Neural cell (in vitro differentiated cells): Measurements from ENCODE around the gene ENPP1. TPM values are rescaled to one million over a fixed set of nuclear protein-coding genes. Genes with fewer than 3 reads are reported as not detected.

Experiments
- H2AFZ ChIP-seq: fragments of 200-600, 300-800 bp; sonication (generic), shearing (Covaris generic); 2 replicates; pipeline ENCODE4 v1.6.0; 2014; ENCODE audit warnings: low read depth, mild to moderate bottlenecking, antibody characterized with exemption, low read length, moderate library complexity
- H3F3A ChIP-seq: fragments of 200-600 bp; shearing (Covaris generic); 2 replicates; pipeline ENCODE4 v1.6.1; 2016; ENCODE audit warnings: mild to moderate bottlenecking, moderate library complexity, mixed read lengths, antibody characterized with exemption, low read length; ENCODE audit not compliant: insufficient read depth, poor library complexity, severe bottlenecking
- H3K27ac ChIP-seq: fragments of 200-600, 300-800 bp; sonication (generic), shearing (Covaris generic); 2 replicates; pipeline ENCODE4 v1.5.1; 2014; ENCODE audit warnings: mild to moderate bottlenecking, low read length, moderate library complexity
- H3K27me3 ChIP-seq: fragments of 300-800, 200-600 bp; sonication (generic), shearing (Covaris generic); 2 replicates; pipeline ENCODE4 v1.6.0; 2014; ENCODE audit warnings: mild to moderate bottlenecking, low read depth, low read length, moderate library complexity; ENCODE audit not compliant: insufficient read depth
- H3K36me3 ChIP-seq: fragments of 300-800, 200-600 bp; sonication (generic), shearing (Covaris generic); 2 replicates; pipeline ENCODE4 v1.5.1; 2014; ENCODE audit warnings: mild to moderate bottlenecking, antibody characterized with exemption, low read length, moderate library complexity; ENCODE audit not compliant: insufficient read depth
- H3K4me2 ChIP-seq: fragments of 300-800, 200-600 bp; sonication (generic), shearing (Covaris generic); 2 replicates; pipeline ENCODE4 v1.6.0; 2014; ENCODE audit warnings: mild to moderate bottlenecking, low read length
- H3K4me3 ChIP-seq: fragments of 300-800, 200-600 bp; sonication (generic), shearing (Covaris generic); 2 replicates; pipeline ENCODE4 v1.5.1; 2014; ENCODE audit warnings: mild to moderate bottlenecking, low read length, moderate library complexity
- H3K79me2 ChIP-seq: fragments of 200-600 bp; shearing (Covaris generic); replicated peaks from 2 replicates; pipeline ENCODE4 v1.6.0; 2014; ENCODE audit warnings: mild to moderate bottlenecking, low read length, moderate library complexity; ENCODE audit not compliant: insufficient read depth
- H3K9ac ChIP-seq: fragments of 300-800, 200-600 bp; sonication (generic), shearing (Covaris generic); 2 replicates; pipeline ENCODE4 v1.6.1; 2016; ENCODE audit warnings: mild to moderate bottlenecking, low read length, mixed read lengths
- H3K9me2 ChIP-seq: fragments of 200-600 bp; shearing (Covaris generic); 2 replicates; pipeline ENCODE4 v1.6.1; 2016; ENCODE audit warnings: mild to moderate bottlenecking, low read length, mixed read lengths; ENCODE audit not compliant: insufficient read depth
- H3K9me3 ChIP-seq: fragments of 200-600, 300-800 bp; sonication (generic), shearing (Covaris generic); 2 replicates; pipeline ENCODE4 v1.6.1; 2016; ENCODE audit warnings: mild to moderate bottlenecking, mixed run types, low read length, moderate library complexity, mixed read lengths
- H4K20me1 ChIP-seq: fragments of 200-600 bp; shearing (Covaris generic); 2 replicates; pipeline ENCODE4 v1.6.1; 2016; ENCODE audit warnings: mild to moderate bottlenecking, mixed run types; ENCODE audit not compliant: insufficient read depth
- CTCF ChIP-seq: fragments of 450-650 bp; IDR thresholded peaks from 2 replicates; pipeline ENCODE4 v1.5.1; 2014; ENCODE audit warnings: antibody characterized with exemption, mild to moderate bottlenecking, moderate library complexity; ENCODE audit not compliant: poor library complexity, severe bottlenecking
- EP300 ChIP-seq: fragments of 450-650 bp; conservative IDR thresholded peaks from 2 replicates; pipeline ENCODE4 v1.6.1; 2014; ENCODE audit warnings: antibody characterized with exemption, mild to moderate bottlenecking, moderate library complexity; ENCODE audit not compliant: poor library complexity, severe bottlenecking
- EZH2 ChIP-seq: fragments of 200-600, 300-800 bp; shearing (Covaris generic), sonication (generic); IDR thresholded peaks from 2 replicates; pipeline ENCODE4 v1.6.1; 2014; ENCODE audit warnings: antibody characterized with exemption, low read length, borderline replicate concordance, mild to moderate bottlenecking; ENCODE audit not compliant: insufficient read depth, poor library complexity, severe bottlenecking
- MXI1 ChIP-seq: fragments of 450-650 bp; conservative IDR thresholded peaks from 2 replicates; pipeline ENCODE4 v1.6.1; 2014; ENCODE audit warnings: antibody characterized with exemption, mild to moderate bottlenecking; ENCODE audit not compliant: poor library complexity, severe bottlenecking
- POLR2AphosphoS5 ChIP-seq: IDR thresholded peaks from 2 replicates; pipeline ENCODE4 v1.6.1; 2012
- RAD21 ChIP-seq: fragments of 450-650 bp; conservative IDR thresholded peaks from 2 replicates; pipeline ENCODE4 v1.6.1; 2014; ENCODE audit warnings: antibody characterized with exemption, mild to moderate bottlenecking, moderate library complexity
- REST ChIP-seq: IDR thresholded peaks from 2 replicates; pipeline ENCODE4 v1.6.1; 2012; ENCODE audit warnings: borderline replicate concordance
- SMC3 ChIP-seq: fragments of 450-650 bp; conservative IDR thresholded peaks from 2 replicates; pipeline ENCODE4 v1.6.1; 2014; ENCODE audit warnings: antibody characterized with exemption, mild to moderate bottlenecking, moderate library complexity; ENCODE audit not compliant: poor library complexity
- TAF1 ChIP-seq: IDR thresholded peaks from 2 replicates; pipeline ENCODE4 v1.6.1; 2012; ENCODE audit warnings: low read depth
- polyA plus RNA-seq: library from polyadenylated mRNA; depleted of rRNA; stranded (reverse); fragments of >200 nt; gene quantifications from 2 replicates; pipeline ENCODE4 v1.2.3, GENCODE V29; 2014

ENPP1 gene
- polyA plus RNA-seq, 1 donor from 2014 or later = not detected

DNA sequence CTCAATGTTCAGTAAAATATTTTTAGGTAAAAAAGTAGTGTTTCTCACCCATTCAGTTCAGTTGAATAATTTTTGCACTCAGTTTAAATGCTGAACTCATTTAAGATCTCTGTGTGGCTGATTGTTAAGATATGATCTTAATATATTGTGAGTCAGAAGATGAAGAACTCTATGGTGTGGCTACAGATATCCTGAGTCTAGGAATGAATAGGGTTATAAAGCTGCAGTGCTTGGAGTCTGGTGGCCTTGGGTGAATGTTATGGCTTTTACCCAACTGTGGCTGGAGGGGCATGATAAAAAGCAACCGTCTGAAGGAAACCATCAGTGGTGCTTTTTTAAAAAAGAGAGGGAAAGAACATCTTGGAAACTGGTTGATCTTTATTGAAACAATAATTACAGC lies 77.4 kb downstream of the ENPP1 start:
- no peak overlapping the region for H3K9ac ChIP-seq
- no peak overlapping the region for H3K27ac ChIP-seq
- TF ChIP-seq TAF1 (no peak), MXI1 (no peak), EP300 (no peak), EZH2 (no peak), RAD21 (no peak), POLR2AphosphoS5 (no peak), CTCF (no peak), SMC3 (no peak), REST (no peak)
- no peaks in the 10 kb centered on the region for H3F3A ChIP-seq
- H3K27me3 ChIP-seq = no peaks in the 10 kb centered on the region
- H4K20me1 ChIP-seq = no peaks in the 10 kb centered on the region
- H3K79me2 ChIP-seq = no peaks in the 10 kb centered on the region
- H2AFZ ChIP-seq = no peak overlapping the region
- no peak overlapping the region for H3K4me2 ChIP-seq
- no peak overlapping the region for H3K4me3 ChIP-seq
- H3K36me3 ChIP-seq = no peaks in the 10 kb centered on the region
- H3K9me3 ChIP-seq = no peaks in the 10 kb centered on the region
- no peaks in the 10 kb centered on the region for H3K9me2 ChIP-seq

DNA sequence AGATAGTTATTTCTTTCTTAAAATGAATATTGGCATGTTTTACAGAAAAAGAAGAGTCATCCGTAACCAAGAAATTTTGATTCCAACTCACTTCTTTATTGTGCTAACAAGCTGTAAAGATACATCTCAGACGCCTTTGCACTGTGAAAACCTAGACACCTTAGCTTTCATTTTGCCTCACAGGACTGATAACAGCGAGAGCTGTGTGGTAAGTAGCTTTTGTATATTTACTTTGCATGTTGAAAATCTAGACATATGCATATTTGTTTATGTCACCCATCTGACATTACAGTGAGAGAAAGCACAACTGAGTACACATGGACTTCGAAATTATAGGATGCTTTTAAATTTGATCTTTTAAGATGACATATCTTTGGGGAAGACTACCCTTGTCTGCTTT lies 78.7 kb downstream of the ENPP1 start:
- Histone ChIP-seq H3K79me2 (no peaks in the 10 kb centered on the region), H3K4me2 (no peak overlapping the region), H3K27ac (no peak overlapping the region), H3K9me3 (no peaks in the 10 kb centered on the region), H3K9ac (no peak overlapping the region), H3K4me3 (no peak overlapping the region), H2AFZ (no peak overlapping the region), H4K20me1 (no peaks in the 10 kb centered on the region), H3K9me2 (no peaks in the 10 kb centered on the region), H3K36me3 (no peaks in the 10 kb centered on the region), H3F3A (no peaks in the 10 kb centered on the region), H3K27me3 (no peaks in the 10 kb centered on the region)
- no peak for TF ChIP-seq TAF1
- no peak for TF ChIP-seq EZH2
- TF ChIP-seq POLR2AphosphoS5 = no peak
- TF ChIP-seq REST = no peak
- no peak for TF ChIP-seq MXI1
- no peak for TF ChIP-seq SMC3
- TF ChIP-seq EP300 = no peak
- no peak for TF ChIP-seq CTCF
- TF ChIP-seq RAD21 = no peak
